Motor neuron (in vitro differentiated cells): ENCODE measurements around the gene ADGRL3. TPM values are rescaled to one million over a fixed set of nuclear protein-coding genes. Genes with fewer than 3 reads are reported as not detected.
"Not testable (repeated sequence)": the region's sequence is repeated elsewhere in the genome, so short reads cannot be mapped to it uniquely, and the experiment has no call there.

Experiments used
- ATAC-seq, 8 experiments: fragments of 200-7000 bp; cut with Tn5 transposase; replicated peaks in 6 of 8; 2 replicates each; pipeline ENCODE4 v1.8.0; 2021; ENCODE audit warnings: mild to moderate bottlenecking in 8 of 8, moderate library complexity in 8 of 8
- H3K27ac ChIP-seq, 2 donors: fragments of 250-450 bp; sonication (Bioruptor Pico); 2 replicates each; pipeline ENCODE4 v1.9.0; 2021; ENCODE audit warnings: antibody characterized with exemption in 2 of 2, mild to moderate bottlenecking in 2 of 2, moderate library complexity in 1 of 2
- H3K4me1 ChIP-seq, 2 donors: fragments of 250-450 bp; sonication (Bioruptor Pico); replicated peaks in 1 of 2; 2 replicates each; pipeline ENCODE4 v1.6.1; 2021; ENCODE audit warnings: antibody characterized with exemption in 2 of 2, mild to moderate bottlenecking in 2 of 2, moderate library complexity in 1 of 2
- H3K4me3 ChIP-seq, 5 donors: fragments of 250-450 bp; sonication (Bioruptor Pico); 2 replicates each; pipeline ENCODE4 v1.9.0; 2021; ENCODE audit warnings: antibody characterized with exemption in 5 of 5, mild to moderate bottlenecking in 5 of 5, moderate library complexity in 4 of 5
- WGBS, 10 experiments: fragments of 450-650 bp; shearing (Covaris generic); methylation state at CpG; one replicate each; pipeline ENCODE4 v1.0.0; 2022; 5-methylcytosine and 5-hydroxymethylcytosine counted together
- in situ Hi-C, 9 experiments: fragments of 400-800 bp; cut with MboI; loops; one replicate each; pipeline ENCODE4 v1.15.0; 2021; ENCODE audit warnings: low sequenced_read_pairs in 9 of 9, low pct_unique_long_range_greater_than_20kb in 2 of 9; ENCODE audit not compliant: unreplicated experiment in 9 of 9
- total RNA-seq, 8 experiments: library from RNA; unstranded; fragments of 300-600 nt; gene quantifications; 2 replicates each; pipeline versions ENCODE4 v1.2.3 to v1.2.4, GENCODE V29; 2022

Gene ADGRL3
- total RNA-seq, 8 experiments from 2014 or later: 0.15 to 117 (median 70.8) TPM

- H3K4me1 ChIP-seq, ATAC-seq, in situ Hi-C loops: not testable (repeated sequence)
- WGBS, 10 experiments: 10 to 47% (median 26%) methylated on average over 2 to 11 of the region's 26 CpGs; no CpG with 5 or more reads in 5 of the 10 experiments
- peak overlapping the region; percentile 22 to 83 for H3K27ac ChIP-seq
- peak overlapping the region; percentile 17 to 42 (median 34) for H3K4me3 ChIP-seq
Observed at GRCh38 chr4:61646746-61647350, 446.7 kb downstream of the ADGRL3 start.

- Histone ChIP-seq H3K4me3 (no peak overlapping the region), H3K27ac (no peak overlapping the region), H3K4me1 (peaks cover 10% of the 10 kb centered on the region in 2 donors)
- in situ Hi-C loops: no loop called here
- WGBS, 10 experiments: 0 to 43% (median 17%) methylated on average over 1 of the region's 1 CpG; no CpG with 5 or more reads in 2 of the 10 experiments
- peak in 3 of 8 experiments; percentile 29 to 42 (median 39) for ATAC-seq
Observed at GRCh38 chr4:61648264-61648663, 448.1 kb downstream of the ADGRL3 start.

GRCh38 chr4:61657016-61657415 is 456.9 kb downstream of the ADGRL3 start:
- in situ Hi-C loops: no loop called here
- H3K27ac ChIP-seq: no peak overlapping the region
- WGBS, 10 experiments: 0 to 100% (median 54%) methylated on average over 1 to 2 of the region's 2 CpGs; no CpG with 5 or more reads in 2 of the 10 experiments
- peaks cover 3 to 13% of the 10 kb centered on the region in 2 donors for H3K4me1 ChIP-seq
- no peak overlapping the region for H3K4me3 ChIP-seq
- ATAC-seq: no peak

GRCh38 chr4:61661960-61662359 is 461.8 kb downstream of the ADGRL3 start:
- no peak for ATAC-seq
- 12 to 100% (median 100%) methylated on average over 2 to 6 of the region's 7 CpGs; no CpG with 5 or more reads in 3 of the 10 experiments for WGBS, 10 experiments
- Histone ChIP-seq H3K4me3 (no peak overlapping the region), H3K4me1 (peaks cover 5 to 30% of the 10 kb centered on the region in 2 donors), H3K27ac (no peak overlapping the region)
- in situ Hi-C loops: no loop called here

GRCh38 chr4:61662362-61662761 is 462.2 kb downstream of the ADGRL3 start:
- Histone ChIP-seq H3K27ac (no peak overlapping the region), H3K4me3 (no peak overlapping the region), H3K4me1 (peaks cover 5 to 30% of the 10 kb centered on the region in 2 donors)
- ATAC-seq: no peak
- 83 to 100% methylated on average over 1 to 3 of the region's 5 CpGs; no CpG with 5 or more reads in 8 of the 10 experiments for WGBS, 10 experiments
- in situ Hi-C loops: no loop called here

GRCh38 chr4:61663310-61663709 is 463.2 kb downstream of the ADGRL3 start:
- 7 to 100% (median 98%) methylated on average over 1 to 4 of the region's 8 CpGs; no CpG with 5 or more reads in 6 of the 10 experiments for WGBS, 10 experiments
- in situ Hi-C loops: no loop called here
- Histone ChIP-seq H3K4me1 (peaks cover 5 to 20% of the 10 kb centered on the region in 2 donors), H3K4me3 (no peak overlapping the region), H3K27ac (no peak overlapping the region)
- no peak for ATAC-seq

GRCh38 chr4:61665649-61666048 is 465.5 kb downstream of the ADGRL3 start:
- in situ Hi-C loops: no loop called here
- peak in 5 of 8 experiments; percentile 56 to 77 (median 65) for ATAC-seq
- Histone ChIP-seq H3K4me1 (peaks cover 5 to 17% of the 10 kb centered on the region in 2 donors), H3K4me3 (no peak overlapping the region), H3K27ac (peak overlapping the region in 1 of 2 donors; percentile 31)

GRCh38 chr4:61666244-61666643 is 466.1 kb downstream of the ADGRL3 start:
- WGBS, 10 experiments: 0 to 100% (median 74%) methylated on average over 1 of the region's 1 CpG
- Histone ChIP-seq H3K27ac (no peak overlapping the region), H3K4me1 (peaks cover 5 to 17% of the 10 kb centered on the region in 2 donors), H3K4me3 (no peak overlapping the region)
- in situ Hi-C loops: no loop called here
- ATAC-seq: peak in 5 of 8 experiments; percentile 43 to 74 (median 66)

GRCh38 chr4:61671599-61671998 is 471.5 kb downstream of the ADGRL3 start:
- in situ Hi-C loops: no loop called here
- peak in 5 of 8 experiments; percentile 99 to 100 (median 100) for ATAC-seq
- 0 to 83% (median 38%) methylated on average over 1 of the region's 1 CpG; no CpG with 5 or more reads in 5 of the 10 experiments for WGBS, 10 experiments
- Histone ChIP-seq H3K4me1 (peaks cover 0 to 4% of the 10 kb centered on the region in 2 donors), H3K4me3 (no peak overlapping the region), H3K27ac (no peak overlapping the region)

- in situ Hi-C loops: no loop called here
- H3K4me1 ChIP-seq: no peaks in the 10 kb centered on the region
- no peak overlapping the region for H3K27ac ChIP-seq
- WGBS, 10 experiments: 25 to 100% (median 94%) methylated on average over 1 to 2 of the region's 2 CpGs
- no peak for ATAC-seq
- H3K4me3 ChIP-seq: no peak overlapping the region
Observed at GRCh38 chr4:61675464-61675863, 475.3 kb downstream of the ADGRL3 start.

- in situ Hi-C loops: no loop called here
- H3K4me1 ChIP-seq: peaks cover 0 to 2% of the 10 kb centered on the region in 2 donors
- H3K27ac ChIP-seq: no peak overlapping the region
- H3K4me3 ChIP-seq: no peak overlapping the region
- 0 to 100% (median 86%) methylated on average over 1 of the region's 1 CpG for WGBS, 10 experiments
- no peak for ATAC-seq
Observed at GRCh38 chr4:61678297-61678696, 478.2 kb downstream of the ADGRL3 start.

GRCh38 chr4:61693520-61693919 is 493.4 kb downstream of the ADGRL3 start:
- Histone ChIP-seq H3K27ac (no peak overlapping the region), H3K4me1 (no peaks in the 10 kb centered on the region), H3K4me3 (no peak overlapping the region)
- in situ Hi-C loops: no loop called here
- 0 to 100% (median 87%) methylated on average over 1 of the region's 1 CpG; no CpG with 5 or more reads in 2 of the 10 experiments for WGBS, 10 experiments
- no peak for ATAC-seq

- 0 to 100% (median 84%) methylated on average over 1 to 4 of the region's 4 CpGs for WGBS, 10 experiments
- Histone ChIP-seq H3K4me1 (peaks cover 0 to 11% of the 10 kb centered on the region in 2 donors), H3K27ac (no peak overlapping the region), H3K4me3 (no peak overlapping the region)
- ATAC-seq: no peak
- in situ Hi-C loops: no loop called here
Observed at GRCh38 chr4:61714387-61714911, 514.3 kb downstream of the ADGRL3 start.
